RWPE1 (cell line): ENCODE measurements around the gene MAPK8.
A peak's percentile ranks its signal among the peaks of the same experiment; 100 is the strongest.

Experiments used
- CTCF ChIA-PET: fragments of 350-600 bp; sonication (Branson Sonifier 250); formaldehyde crosslinking; extraction: SDS; loops from one replicate; lab custom pipeline; 2021; lab: Yijun Ruan, JAX
- POLR2A ChIA-PET: fragments of 400-600 bp; formaldehyde crosslinking; extraction: SDS; loops from one replicate; lab custom pipeline; 2020; ENCODE audit warnings: antibody characterized with exemption; ENCODE audit not compliant: low non-redundant PET; lab: Yijun Ruan, JAX
- DNase-seq: peaks from one replicate; pipeline ENCODE4 v3.0.0; 2012; ENCODE audit warnings: low spot score
- H3K27ac ChIP-seq: fragments of 450-650 bp; 2 replicates; pipeline ENCODE4 v1.5.1; 2017
- CTCF ChIP-seq: fragments of 450-650 bp; conservative IDR thresholded peaks from 2 replicates; pipeline ENCODE4 v1.5.1; 2017; ENCODE audit warnings: low read depth, mild to moderate bottlenecking

Gene MAPK8

GRCh38 chr10:48324580-48324979 is 18.1 kb downstream of the MAPK8 start:
- CTCF ChIA-PET, result no interaction called here
- POLR2A ChIA-PET, result no interaction called here
- DNase-seq, result no peak
- no peak for TF ChIP-seq CTCF
- no peak overlapping the region for H3K27ac ChIP-seq

GRCh38 chr10:48330269-48330668 is 23.8 kb downstream of the MAPK8 start:
- no peak for TF ChIP-seq CTCF
- CTCF ChIA-PET, result no interaction called here
- POLR2A ChIA-PET, result no interaction called here

GRCh38 chr10:48331436-48331835 is 25.0 kb downstream of the MAPK8 start:
- TF ChIP-seq CTCF, result no peak
- POLR2A ChIA-PET, result no interaction called here
- no peak for DNase-seq
- CTCF ChIA-PET, result no interaction called here
- no peak overlapping the region for H3K27ac ChIP-seq

More at GRCh38 chr10:48330269-48330668, 23.8 kb downstream of the MAPK8 start:
- no peak for DNase-seq
- no peak overlapping the region for H3K27ac ChIP-seq

GRCh38 chr10:48332166-48332870 is 25.8 kb downstream of the MAPK8 start:
- POLR2A ChIA-PET, result no interaction called here
- no peak for TF ChIP-seq CTCF
- CTCF ChIA-PET, result interaction anchor here (0.6 to 1.5 kb wide), 2 partner anchors 13 to 22 kb away, joined by 5 to 7 read pairs; no protein-coding TSS in a partner anchor
- no peak overlapping the region for H3K27ac ChIP-seq
- DNase-seq, result peak; percentile 22

GRCh38 chr10:48332871-48333216 is 26.4 kb downstream of the MAPK8 start:
- ChIA-PET CTCF (interaction anchor here (0.6 to 1.5 kb wide), 2 partner anchors 23 to 56 kb away, joined by 4 to 5 read pairs; no protein-coding TSS in a partner anchor), POLR2A (no interaction called here)
- DNase-seq, result no peak
- TF ChIP-seq CTCF, result no peak
- H3K27ac ChIP-seq, result no peak overlapping the region

- peak overlapping the region; percentile 36 for H3K27ac ChIP-seq
- peak; percentile 79 for DNase-seq
- TF ChIP-seq CTCF, result no peak
- ChIA-PET POLR2A (no interaction called here), CTCF (no interaction called here)
Measured at GRCh38 chr10:48333856-48334255, 27.4 kb downstream of the MAPK8 start.
